Measurements from ENCODE around the gene TRPM5. TPM values are rescaled to one million over a fixed set of nuclear protein-coding genes. Genes with fewer than 3 reads are reported as not detected.

TRPM5 gene
- total RNA-seq, 2 experiments from 2014 or later, result not detected

- ChIA-PET CTCF (no interaction called here), POLR2A (interaction anchor here (1.0 kb wide), 1 partner anchor 11 kb away, joined by 3 read pairs; no protein-coding TSS in a partner anchor)
- TF ChIP-seq, protein P1, sequence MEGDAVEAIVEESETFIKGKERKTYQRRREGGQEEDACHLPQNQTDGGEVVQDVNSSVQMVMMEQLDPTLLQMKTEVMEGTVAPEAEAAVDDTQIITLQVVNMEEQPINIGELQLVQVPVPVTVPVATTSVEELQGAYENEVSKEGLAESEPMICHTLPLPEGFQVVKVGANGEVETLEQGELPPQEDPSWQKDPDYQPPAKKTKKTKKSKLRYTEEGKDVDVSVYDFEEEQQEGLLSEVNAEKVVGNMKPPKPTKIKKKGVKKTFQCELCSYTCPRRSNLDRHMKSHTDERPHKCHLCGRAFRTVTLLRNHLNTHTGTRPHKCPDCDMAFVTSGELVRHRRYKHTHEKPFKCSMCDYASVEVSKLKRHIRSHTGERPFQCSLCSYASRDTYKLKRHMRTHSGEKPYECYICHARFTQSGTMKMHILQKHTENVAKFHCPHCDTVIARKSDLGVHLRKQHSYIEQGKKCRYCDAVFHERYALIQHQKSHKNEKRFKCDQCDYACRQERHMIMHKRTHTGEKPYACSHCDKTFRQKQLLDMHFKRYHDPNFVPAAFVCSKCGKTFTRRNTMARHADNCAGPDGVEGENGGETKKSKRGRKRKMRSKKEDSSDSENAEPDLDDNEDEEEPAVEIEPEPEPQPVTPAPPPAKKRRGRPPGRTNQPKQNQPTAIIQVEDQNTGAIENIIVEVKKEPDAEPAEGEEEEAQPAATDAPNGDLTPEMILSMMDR (IDR thresholded peaks at IDR 0.05), result no peak
- no peak for ATAC-seq
- intact Hi-C loops (cut with micrococcal nuclease), result no loop called here
- H3K4me3 Mint-ChIP-seq, result no peak overlapping the region
- H3K9me3 Mint-ChIP-seq, result peaks cover 20% of the 10 kb centered on the region
- H3K4me1 Mint-ChIP-seq (ENCODE audit: low read depth), result peaks cover 25% of the 10 kb centered on the region
- peaks cover 26% of the 10 kb centered on the region for H3K36me3 Mint-ChIP-seq (ENCODE audit: low read depth)
- no peak overlapping the region for H3K27ac Mint-ChIP-seq
- DNase-seq, result no peak
- H3K27me3 Mint-ChIP-seq, result no peaks in the 10 kb centered on the region
Observed at GRCh38 chr11:2477936-2478335, 33.6 kb upstream of the TRPM5 start.

DNA sequence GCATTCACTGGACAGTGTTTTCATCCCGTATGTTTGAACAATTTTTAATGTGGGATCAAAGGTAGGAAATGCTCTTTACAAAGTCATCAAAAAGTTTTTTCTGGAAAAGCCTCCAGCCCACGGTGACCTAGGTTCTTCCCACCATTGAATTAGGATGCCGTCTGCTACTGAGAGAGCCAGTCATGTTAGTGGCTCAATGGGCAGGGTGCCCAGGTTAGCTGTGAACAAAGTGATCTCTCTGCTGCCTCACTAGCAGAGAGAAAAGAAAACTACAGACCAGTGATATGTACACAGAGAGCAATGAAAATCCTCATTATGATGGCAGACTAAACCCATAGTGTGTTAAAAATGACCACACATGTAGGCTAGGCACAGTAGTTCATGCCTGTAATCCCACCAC lies 32.9 kb upstream of the TRPM5 start:
- POLR2A ChIA-PET, result no interaction called here
- Mint-ChIP-seq H3K27ac (no peak overlapping the region), H3K36me3 (ENCODE audit: low read depth) (peaks cover 26% of the 10 kb centered on the region), H3K27me3 (no peaks in the 10 kb centered on the region), H3K4me3 (no peak overlapping the region), H3K9me3 (peaks cover 20% of the 10 kb centered on the region), H3K4me1 (ENCODE audit: low read depth) (peaks cover 26% of the 10 kb centered on the region)
- ATAC-seq (no peak), DNase-seq (no peak)
- intact Hi-C loops (cut with micrococcal nuclease), result no loop called here
- TF ChIP-seq, protein P1 (IDR thresholded peaks at IDR 0.05), result no peak
- CTCF ChIA-PET, result no interaction called here

- CTCF ChIA-PET, result interaction anchor here (1.1 to 1.4 kb wide), 2 partner anchors 29 to 58 kb away, joined by 3 read pairs; no protein-coding TSS in a partner anchor
- H3K27me3 Mint-ChIP-seq, result no peaks in the 10 kb centered on the region
- TF ChIP-seq, protein P1 (IDR thresholded peaks at IDR 0.05), result no peak
- H3K36me3 Mint-ChIP-seq (ENCODE audit: low read depth), result peaks cover 26% of the 10 kb centered on the region
- H3K27ac Mint-ChIP-seq, result no peak overlapping the region
- H3K9me3 Mint-ChIP-seq, result peaks cover 16% of the 10 kb centered on the region
- H3K4me3 Mint-ChIP-seq, result no peak overlapping the region
- ATAC-seq, result no peak
- POLR2A ChIA-PET, result no interaction called here
- peaks cover 18% of the 10 kb centered on the region for H3K4me1 Mint-ChIP-seq (ENCODE audit: low read depth)
- intact Hi-C loops (cut with micrococcal nuclease), result no loop called here
- no peak for DNase-seq
Observed at GRCh38 chr11:2475136-2475918, 31.0 kb upstream of the TRPM5 start.

- Mint-ChIP-seq H3K4me3 (no peak overlapping the region), H3K36me3 (ENCODE audit: low read depth) (peaks cover 16% of the 10 kb centered on the region), H3K27me3 (no peaks in the 10 kb centered on the region), H3K9me3 (peaks cover 9% of the 10 kb centered on the region), H3K27ac (no peak overlapping the region), H3K4me1 (ENCODE audit: low read depth) (peaks cover 11% of the 10 kb centered on the region)
- intact Hi-C loops (cut with micrococcal nuclease), result no loop called here
- ChIA-PET CTCF (interaction anchor here (2.1 kb wide), 1 partner anchor 59 kb away, joined by 6 read pairs; no protein-coding TSS in a partner anchor), POLR2A (no interaction called here)
- DNase-seq, result no peak
- ATAC-seq, result no peak
- TF ChIP-seq, protein P1 (IDR thresholded peaks at IDR 0.05), result no peak
Observed at GRCh38 chr11:2474059-2474901, 30.0 kb upstream of the TRPM5 start.

All from activated CD8-positive, alpha-beta T cell treated with anti-CD3 and anti-CD28 coated beads for 36 hours (primary cell).